Adrenal gland (tissue), 5 donors: Measurements from ENCODE around the gene ZBTB42.

Experiments used
- CTCF ChIP-seq, 6 experiments: fragments of 450-650 bp in 4 of 6; fragments of 200-600 bp in 2 of 6; sonication (generic) in 1 of 6; IDR thresholded peaks; 1 replicate in 5 of 6; 2 replicates in 1 of 6; pipeline versions ENCODE4 v1.5.1 to v1.8.0; 2016 to 2021; ENCODE audit warnings: antibody characterized with exemption in 6 of 6, mild to moderate bottlenecking in 2 of 6, moderate library complexity in 1 of 6
- POLR2A ChIP-seq, 2 donors: fragments of 450-650 bp; IDR thresholded peaks; one replicate each; pipeline ENCODE4 v1.6.1; 2017; ENCODE audit warnings: antibody characterized with exemption in 2 of 2, mild to moderate bottlenecking in 2 of 2, moderate library complexity in 1 of 2
- donor health status: DM: no; HTN: no; CAD: no.

DNA sequence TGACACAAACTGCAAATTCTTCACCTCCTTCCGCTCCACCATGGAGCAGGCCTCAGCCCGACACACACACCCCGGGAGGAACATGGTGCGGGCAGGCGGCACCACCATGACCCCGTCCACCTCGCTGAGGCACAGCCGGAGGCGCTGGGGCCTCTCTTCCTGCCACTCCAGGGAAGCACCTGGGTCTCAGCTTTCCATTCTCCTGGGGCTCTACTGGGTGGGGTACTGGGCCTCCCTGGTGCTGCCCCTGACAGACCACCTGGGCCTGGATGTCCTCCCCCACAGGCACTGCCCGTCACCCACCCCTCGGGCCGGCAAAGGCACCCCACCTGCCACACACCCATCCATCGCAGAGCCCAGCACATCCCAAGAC is 15.2 kb upstream of the ZBTB42 start:
- TF ChIP-seq CTCF (IDR thresholded peaks at IDR 0.05) (no peak), POLR2A (IDR thresholded peaks at IDR 0.05) (no peak)
